ENCODE measurements around the gene MFAP2.
"Not testable (repeated sequence)": the region's sequence is repeated elsewhere in the genome, so short reads cannot be mapped to it uniquely, and the experiment has no call there.

MFAP2 gene

GRCh38 chr1:16955186-16955585 is 25.2 kb downstream of the MFAP2 start:
- H4K20me1 ChIP-seq (ENCODE audit: insufficient read depth), result no peaks in the 10 kb centered on the region
- H3K4me2 ChIP-seq, result no peak overlapping the region
- H3K9ac ChIP-seq, result no peak overlapping the region
- no peaks in the 10 kb centered on the region for H3K36me3 ChIP-seq (ENCODE audit: insufficient read depth)
- no peaks in the 10 kb centered on the region for H3K79me2 ChIP-seq (ENCODE audit: insufficient read depth, low read depth)
- H3K27me3 ChIP-seq (ENCODE audit: insufficient read depth, low read depth), result no peaks in the 10 kb centered on the region
- TF ChIP-seq CTCF (conservative IDR thresholded peaks at IDR 0.05; ENCODE audit: low read depth, low read length), result no peak
- peaks cover 3% of the 10 kb centered on the region for H3K4me1 ChIP-seq (ENCODE audit: low read depth, poor library complexity, severe bottlenecking)
- H3K27ac ChIP-seq, result no peak overlapping the region
- no peak overlapping the region for H2AFZ ChIP-seq (ENCODE audit: low read depth)
- no peak overlapping the region for H3K4me3 ChIP-seq (IDR thresholded peaks at IDR 0.05; ENCODE audit: insufficient read depth, low read depth, low read length)

GRCh38 chr1:16954579-16954978 is 25.8 kb downstream of the MFAP2 start:
- Histone ChIP-seq H4K20me1 (ENCODE audit: insufficient read depth) (no peaks in the 10 kb centered on the region), H3K36me3 (ENCODE audit: insufficient read depth) (no peaks in the 10 kb centered on the region), H3K79me2 (ENCODE audit: insufficient read depth, low read depth) (no peaks in the 10 kb centered on the region), H3K4me3 (IDR thresholded peaks at IDR 0.05; ENCODE audit: insufficient read depth, low read depth, low read length) (no peak overlapping the region), H3K9ac (no peak overlapping the region), H3K4me2 (no peak overlapping the region), H3K27ac (no peak overlapping the region), H3K27me3 (ENCODE audit: insufficient read depth, low read depth) (no peaks in the 10 kb centered on the region), H3K4me1 (ENCODE audit: low read depth, poor library complexity, severe bottlenecking) (no peaks in the 10 kb centered on the region), H2AFZ (ENCODE audit: low read depth) (no peak overlapping the region)
- TF ChIP-seq CTCF (conservative IDR thresholded peaks at IDR 0.05; ENCODE audit: low read depth, low read length), result no peak

GRCh38 chr1:16952376-16952775 is 28.0 kb downstream of the MFAP2 start:
- H3K79me2 ChIP-seq (ENCODE audit: insufficient read depth, low read depth); H3K4me1 ChIP-seq (ENCODE audit: low read depth, poor library complexity, severe bottlenecking); H3K9ac ChIP-seq; H3K4me3 ChIP-seq (IDR thresholded peaks at IDR 0.05; ENCODE audit: insufficient read depth, low read depth, low read length); H3K4me2 ChIP-seq; H3K27me3 ChIP-seq (ENCODE audit: insufficient read depth, low read depth); H4K20me1 ChIP-seq (ENCODE audit: insufficient read depth); H3K36me3 ChIP-seq (ENCODE audit: insufficient read depth); H3K27ac ChIP-seq; H2AFZ ChIP-seq (ENCODE audit: low read depth): not testable (repeated sequence)

GRCh38 chr1:16949026-16949425 is 31.4 kb downstream of the MFAP2 start:
- not testable (repeated sequence) for H2AFZ ChIP-seq (ENCODE audit: low read depth); H3K27ac ChIP-seq; H4K20me1 ChIP-seq (ENCODE audit: insufficient read depth); H3K79me2 ChIP-seq (ENCODE audit: insufficient read depth, low read depth); H3K9ac ChIP-seq; H3K36me3 ChIP-seq (ENCODE audit: insufficient read depth); H3K4me2 ChIP-seq; H3K27me3 ChIP-seq (ENCODE audit: insufficient read depth, low read depth); H3K4me1 ChIP-seq (ENCODE audit: low read depth, poor library complexity, severe bottlenecking); H3K4me3 ChIP-seq (IDR thresholded peaks at IDR 0.05; ENCODE audit: insufficient read depth, low read depth, low read length)

GRCh38 chr1:16948282-16948891 is 32.0 kb downstream of the MFAP2 start:
- not testable (repeated sequence) for H2AFZ ChIP-seq (ENCODE audit: low read depth); H3K4me1 ChIP-seq (ENCODE audit: low read depth, poor library complexity, severe bottlenecking); H3K36me3 ChIP-seq (ENCODE audit: insufficient read depth); H3K79me2 ChIP-seq (ENCODE audit: insufficient read depth, low read depth); H3K27ac ChIP-seq; H3K27me3 ChIP-seq (ENCODE audit: insufficient read depth, low read depth); H4K20me1 ChIP-seq (ENCODE audit: insufficient read depth); H3K4me2 ChIP-seq; H3K9ac ChIP-seq; H3K4me3 ChIP-seq (IDR thresholded peaks at IDR 0.05; ENCODE audit: insufficient read depth, low read depth, low read length)

- Histone ChIP-seq H3K9ac (no peak overlapping the region), H3K27me3 (ENCODE audit: insufficient read depth, low read depth) (no peaks in the 10 kb centered on the region), H3K79me2 (ENCODE audit: insufficient read depth, low read depth) (no peaks in the 10 kb centered on the region), H3K27ac (no peak overlapping the region), H3K36me3 (ENCODE audit: insufficient read depth) (no peaks in the 10 kb centered on the region), H3K4me3 (IDR thresholded peaks at IDR 0.05; ENCODE audit: insufficient read depth, low read depth, low read length) (no peak overlapping the region), H4K20me1 (ENCODE audit: insufficient read depth) (no peaks in the 10 kb centered on the region), H3K4me1 (ENCODE audit: low read depth, poor library complexity, severe bottlenecking) (no peaks in the 10 kb centered on the region), H3K4me2 (no peak overlapping the region), H2AFZ (ENCODE audit: low read depth) (no peak overlapping the region)
- no peak for TF ChIP-seq CTCF (conservative IDR thresholded peaks at IDR 0.05; ENCODE audit: low read depth, low read length)
These were observed 33.8 kb downstream of the MFAP2 start for GRCh38 chr1:16946646-16947045.

GRCh38 chr1:16946185-16946584 is 34.2 kb downstream of the MFAP2 start:
- not testable (repeated sequence) for H2AFZ ChIP-seq (ENCODE audit: low read depth); H3K27me3 ChIP-seq (ENCODE audit: insufficient read depth, low read depth); H3K4me2 ChIP-seq; H3K79me2 ChIP-seq (ENCODE audit: insufficient read depth, low read depth); H3K27ac ChIP-seq; H4K20me1 ChIP-seq (ENCODE audit: insufficient read depth); H3K4me1 ChIP-seq (ENCODE audit: low read depth, poor library complexity, severe bottlenecking); H3K36me3 ChIP-seq (ENCODE audit: insufficient read depth); H3K4me3 ChIP-seq (IDR thresholded peaks at IDR 0.05; ENCODE audit: insufficient read depth, low read depth, low read length); H3K9ac ChIP-seq

- H3K36me3 ChIP-seq (ENCODE audit: insufficient read depth); H3K9ac ChIP-seq; H3K79me2 ChIP-seq (ENCODE audit: insufficient read depth, low read depth); H3K4me2 ChIP-seq; H2AFZ ChIP-seq (ENCODE audit: low read depth); H3K27me3 ChIP-seq (ENCODE audit: insufficient read depth, low read depth); H3K27ac ChIP-seq; H4K20me1 ChIP-seq (ENCODE audit: insufficient read depth); H3K4me3 ChIP-seq (IDR thresholded peaks at IDR 0.05; ENCODE audit: insufficient read depth, low read depth, low read length); H3K4me1 ChIP-seq (ENCODE audit: low read depth, poor library complexity, severe bottlenecking): not testable (repeated sequence)
These were observed 34.9 kb downstream of the MFAP2 start for GRCh38 chr1:16945512-16945911.
